ENCODE data around the gene SEMA3B.

- TF ChIP-seq CTCF (IDR thresholded peaks at IDR 0.05) (no peak), EP300 (IDR thresholded peaks at IDR 0.05) (no peak), POLR2A (IDR thresholded peaks at IDR 0.05) (no peak)
Measured at GRCh38 chr3:50249457-50249856, 19.5 kb upstream of the SEMA3B start.

Measured in upper lobe of left lung (tissue), 4 donors.